Activated T-cell treated with anti-CD3 and anti-CD28 coated beads, Interleukin-2, amount 50 U/mL, for 72 hours (primary cell): Measurements from ENCODE around the gene NOXA1. TPM values are rescaled to one million over a fixed set of nuclear protein-coding genes. Genes with fewer than 3 reads are reported as not detected.
"Not testable (repeated sequence)": the region's sequence is repeated elsewhere in the genome, so short reads cannot be mapped to it uniquely, and the experiment has no call there.

Experiments used
- ATAC-seq, 2 donors: fragments of 150-1000 bp; cut with Tn5 transposase; replicated peaks in 1 of 2; 2 replicates each; pipeline ENCODE4 v1.10.0; 2021; ENCODE audit warnings: moderate library complexity in 2 of 2, mild to moderate bottlenecking in 1 of 2
- DNase-seq, 2 donors: peaks; one replicate each; pipeline ENCODE4 v3.0.0; 2021 to 2022; ENCODE audit warnings: mixed read lengths in 1 of 2
- H3K27ac Mint-ChIP-seq: one replicate; pipeline ENCODE4 v1.8.0; 2022; ENCODE audit warnings: mild to moderate bottlenecking, moderate library complexity, mixed read lengths
- H3K27me3 Mint-ChIP-seq: one replicate; pipeline ENCODE4 v1.8.0; 2022; ENCODE audit warnings: low read depth, mixed read lengths
- H3K36me3 Mint-ChIP-seq, 2 donors: one replicate each; pipeline ENCODE4 v1.8.0; 2022; ENCODE audit warnings: mixed read lengths in 2 of 2, mild to moderate bottlenecking in 1 of 2; ENCODE audit not compliant: insufficient read depth in 2 of 2
- H3K4me1 Mint-ChIP-seq: one replicate; pipeline ENCODE4 v1.8.0; 2022; ENCODE audit warnings: low read depth, mixed read lengths
- H3K4me3 Mint-ChIP-seq, 2 donors: one replicate each; pipeline ENCODE4 v1.8.0; 2022; ENCODE audit warnings: mild to moderate bottlenecking in 2 of 2, mixed read lengths in 2 of 2, moderate library complexity in 2 of 2
- H3K9me3 Mint-ChIP-seq, 2 donors: one replicate each; pipeline ENCODE4 v1.8.0; 2022; ENCODE audit warnings: mixed read lengths in 2 of 2
- total RNA-seq, 2 donors: library from RNA; stranded (reverse); gene quantifications; one replicate each; pipeline ENCODE4 v1.2.3, GENCODE V29; 2022

Gene NOXA1
- total RNA-seq, 2 donors from 2014 or later = 1.4 to 1.8 TPM

- Mint-ChIP-seq H3K27me3 (no peaks in the 10 kb centered on the region), H3K9me3 (no peaks in the 10 kb centered on the region), H3K4me1 (peaks cover 9% of the 10 kb centered on the region), H3K27ac (no peak overlapping the region), H3K4me3 (no peak overlapping the region), H3K36me3 (no peaks in the 10 kb centered on the region)
- no peak for ATAC-seq
- DNase-seq = no peak
These were observed 40.0 kb upstream of the NOXA1 start for GRCh38 chr9:137383081-137383783.

- Mint-ChIP-seq H3K9me3 (no peaks in the 10 kb centered on the region), H3K4me3 (no peak overlapping the region), H3K36me3 (no peaks in the 10 kb centered on the region), H3K27me3 (no peaks in the 10 kb centered on the region), H3K27ac (no peak overlapping the region), H3K4me1 (peaks cover 9% of the 10 kb centered on the region)
- DNase-seq (no peak), ATAC-seq (no peak)
These were observed 39.1 kb upstream of the NOXA1 start for GRCh38 chr9:137383784-137384756.

GRCh38 chr9:137385061-137385655 lies 38.0 kb upstream of the NOXA1 start:
- ATAC-seq (no peak), DNase-seq (no peak)
- no peaks in the 10 kb centered on the region for H3K9me3 Mint-ChIP-seq
- peaks cover 9% of the 10 kb centered on the region for H3K4me1 Mint-ChIP-seq
- no peaks in the 10 kb centered on the region for H3K36me3 Mint-ChIP-seq
- no peak overlapping the region for H3K27ac Mint-ChIP-seq
- no peaks in the 10 kb centered on the region for H3K27me3 Mint-ChIP-seq
- H3K4me3 Mint-ChIP-seq = no peak overlapping the region

GRCh38 chr9:137386507-137387113 lies 36.6 kb upstream of the NOXA1 start:
- DNase-seq, H3K9me3 Mint-ChIP-seq, H3K27ac Mint-ChIP-seq, H3K27me3 Mint-ChIP-seq, H3K4me1 Mint-ChIP-seq, H3K36me3 Mint-ChIP-seq: not testable (repeated sequence)
- H3K4me3 Mint-ChIP-seq = peak overlapping the region in 1 of 2 donors; percentile 52
- ATAC-seq = peak in 1 of 2 donors; percentile 10

- Mint-ChIP-seq H3K9me3 (no peaks in the 10 kb centered on the region), H3K4me3 (peak overlapping the region; percentile 52 to 55), H3K4me1 (peaks cover 9% of the 10 kb centered on the region), H3K27me3 (no peaks in the 10 kb centered on the region), H3K36me3 (no peaks in the 10 kb centered on the region), H3K27ac (peak overlapping the region; percentile 72)
- peak; percentile 44 to 56 for DNase-seq
- ATAC-seq = peak; percentile 82 to 85
These were observed 35.9 kb upstream of the NOXA1 start for GRCh38 chr9:137387114-137387890.

GRCh38 chr9:137387891-137388560 lies 35.2 kb upstream of the NOXA1 start:
- H3K4me1 Mint-ChIP-seq = peaks cover 9% of the 10 kb centered on the region
- ATAC-seq = no peak
- peak overlapping the region; percentile 54 for H3K27ac Mint-ChIP-seq
- H3K9me3 Mint-ChIP-seq = no peaks in the 10 kb centered on the region
- H3K36me3 Mint-ChIP-seq = no peaks in the 10 kb centered on the region
- H3K27me3 Mint-ChIP-seq = no peaks in the 10 kb centered on the region
- peak overlapping the region; percentile 37 to 52 for H3K4me3 Mint-ChIP-seq
- no peak for DNase-seq

GRCh38 chr9:137388589-137389427 lies 34.4 kb upstream of the NOXA1 start:
- no peak for DNase-seq
- no peak for ATAC-seq
- no peak overlapping the region for H3K27ac Mint-ChIP-seq
- no peak overlapping the region for H3K4me3 Mint-ChIP-seq
- no peaks in the 10 kb centered on the region for H3K36me3 Mint-ChIP-seq
- H3K4me1 Mint-ChIP-seq = peaks cover 9% of the 10 kb centered on the region
- no peaks in the 10 kb centered on the region for H3K9me3 Mint-ChIP-seq
- no peaks in the 10 kb centered on the region for H3K27me3 Mint-ChIP-seq

- Mint-ChIP-seq H3K4me1 (peaks cover 9% of the 10 kb centered on the region), H3K27ac (no peak overlapping the region), H3K4me3 (no peak overlapping the region), H3K27me3 (no peaks in the 10 kb centered on the region), H3K9me3 (no peaks in the 10 kb centered on the region), H3K36me3 (no peaks in the 10 kb centered on the region)
- ATAC-seq = no peak
- DNase-seq = no peak
These were observed 33.8 kb upstream of the NOXA1 start for GRCh38 chr9:137389428-137389746.

GRCh38 chr9:137390553-137391410 lies 32.4 kb upstream of the NOXA1 start:
- Mint-ChIP-seq H3K27me3 (no peaks in the 10 kb centered on the region), H3K4me1 (peaks cover 9% of the 10 kb centered on the region), H3K9me3 (no peaks in the 10 kb centered on the region), H3K27ac (no peak overlapping the region), H3K36me3 (no peaks in the 10 kb centered on the region), H3K4me3 (no peak overlapping the region)
- no peak for ATAC-seq
- DNase-seq = no peak

- Mint-ChIP-seq H3K36me3 (peaks cover 0 to under 1% of the 10 kb centered on the region in 2 donors), H3K27ac (no peak overlapping the region), H3K27me3 (no peaks in the 10 kb centered on the region), H3K4me3 (no peak overlapping the region), H3K9me3 (no peaks in the 10 kb centered on the region), H3K4me1 (peaks cover 15% of the 10 kb centered on the region)
- DNase-seq = no peak
- ATAC-seq = no peak
These were observed 31.8 kb upstream of the NOXA1 start for GRCh38 chr9:137391411-137391754.
